H9 (cell line): ENCODE data around the gene ADGRG2. TPM values are rescaled to one million over a fixed set of nuclear protein-coding genes. Genes with fewer than 3 reads are reported as not detected.

Experiments used
- DNase-seq: peaks from one replicate; pipeline ENCODE4 v3.0.0-alpha.2; 2017
- H2AFZ ChIP-seq: one replicate; pipeline ENCODE4 v1.6.1; 2013; ENCODE audit warnings: mild to moderate bottlenecking, low read length, control low read depth, moderate library complexity
- H2AK5ac ChIP-seq: 2 replicates; pipeline ENCODE4 v1.6.1; 2013; ENCODE audit warnings: low read length, control low read depth, mixed read lengths; ENCODE audit not compliant: insufficient read length
- H2BK120ac ChIP-seq: one replicate; pipeline ENCODE4 v1.6.1; 2013; ENCODE audit warnings: low read depth, mild to moderate bottlenecking, low read length, control low read depth, inconsistent platforms; ENCODE audit not compliant: poor library complexity, severe bottlenecking
- H2BK12ac ChIP-seq: 2 replicates; pipeline ENCODE4 v1.6.1; 2013; ENCODE audit warnings: low read length, control low read depth, mixed read lengths, low read depth; ENCODE audit not compliant: insufficient read length
- H2BK15ac ChIP-seq: 2 replicates; pipeline ENCODE4 v1.6.1; 2013; ENCODE audit warnings: low read depth, low read length, control low read depth
- H2BK20ac ChIP-seq: one replicate; pipeline ENCODE4 v1.6.1; 2013; ENCODE audit warnings: low read depth, mild to moderate bottlenecking, low read length, control low read depth, inconsistent platforms; ENCODE audit not compliant: poor library complexity, severe bottlenecking
- H2BK5ac ChIP-seq: 2 replicates; pipeline ENCODE4 v1.6.1; 2013; ENCODE audit warnings: low read length, control low read depth, mixed read lengths; ENCODE audit not compliant: insufficient read length
- H3K14ac ChIP-seq: 2 replicates; pipeline ENCODE4 v1.6.1; 2013; ENCODE audit warnings: low read length, control low read depth; ENCODE audit not compliant: insufficient read depth
- H3K18ac ChIP-seq: 2 replicates; pipeline ENCODE4 v1.6.1; 2013; ENCODE audit warnings: low read depth, mild to moderate bottlenecking, mixed read lengths, low read length, control low read depth; ENCODE audit not compliant: insufficient read length
- H3K23ac ChIP-seq: 2 replicates; pipeline ENCODE4 v1.6.1; 2013; ENCODE audit warnings: low read length, control low read depth, mixed read lengths, low read depth; ENCODE audit not compliant: insufficient read length
- H3K23me2 ChIP-seq: 2 replicates; pipeline ENCODE4 v1.6.1; 2013; ENCODE audit warnings: low read depth, mild to moderate bottlenecking, mixed read lengths, low read length, control low read depth; ENCODE audit not compliant: insufficient read length, poor library complexity, severe bottlenecking
- H3K27ac ChIP-seq: 2 replicates; pipeline ENCODE4 v1.5.1; 2013; ENCODE audit warnings: low read length, control low read depth, mixed read lengths, low read depth; ENCODE audit not compliant: insufficient read length
- H3K27me3 ChIP-seq: 2 replicates; pipeline ENCODE4 v1.6.1; 2013; ENCODE audit warnings: low read length, control low read depth, inconsistent platforms; ENCODE audit not compliant: insufficient read depth
- H3K4ac ChIP-seq: 2 replicates; pipeline ENCODE4 v1.6.1; 2013; ENCODE audit warnings: low read depth, mild to moderate bottlenecking, control low read depth, inconsistent platforms, low read length, moderate library complexity
- H3K4me1 ChIP-seq: 2 replicates; pipeline ENCODE4 v1.6.1; 2013; ENCODE audit warnings: low read length, control low read depth, inconsistent platforms; ENCODE audit not compliant: insufficient read depth
- H3K4me2 ChIP-seq: 2 replicates; pipeline ENCODE4 v1.6.1; 2013; ENCODE audit warnings: low read length, control low read depth, mixed read lengths; ENCODE audit not compliant: insufficient read length, insufficient read depth
- H3K56ac ChIP-seq: 2 replicates; pipeline ENCODE4 v1.6.1; 2013; ENCODE audit warnings: low read depth, mild to moderate bottlenecking, mixed read lengths, low read length, control low read depth; ENCODE audit not compliant: insufficient read length
- H3K79me1 ChIP-seq: 2 replicates; pipeline ENCODE4 v1.6.1; 2013; ENCODE audit warnings: low read depth, mild to moderate bottlenecking, moderate library complexity, low read length, control low read depth, inconsistent platforms; ENCODE audit not compliant: insufficient read depth, poor library complexity, severe bottlenecking
- H3K79me2 ChIP-seq: 2 replicates; pipeline ENCODE4 v1.6.1; 2013; ENCODE audit warnings: low read length, control low read depth, inconsistent platforms; ENCODE audit not compliant: insufficient read depth
- H3K9ac ChIP-seq: 2 replicates; pipeline ENCODE4 v1.6.1; 2013; ENCODE audit warnings: low read length, control low read depth, mixed read lengths; ENCODE audit not compliant: insufficient read length; ENCODE audit errors: extremely low read depth
- H3K9me3 ChIP-seq: one replicate; pipeline ENCODE4 v1.6.1; 2013; ENCODE audit warnings: low read depth, low read length, inconsistent platforms; ENCODE audit not compliant: control insufficient read depth
- H3T11ph ChIP-seq: one replicate; pipeline ENCODE4 v1.6.1; 2013; ENCODE audit warnings: mild to moderate bottlenecking, low read length, control low read depth, inconsistent platforms
- H4K20me1 ChIP-seq: one replicate; pipeline ENCODE4 v1.6.1; 2013; ENCODE audit not compliant: control insufficient read depth, insufficient read length, insufficient read depth
- H4K5ac ChIP-seq: 2 replicates; pipeline ENCODE4 v1.6.1; 2013; ENCODE audit warnings: low read depth, mild to moderate bottlenecking, mixed read lengths, low read length, control low read depth; ENCODE audit not compliant: insufficient read length
- H4K8ac ChIP-seq: replicated peaks from 2 replicates; pipeline ENCODE4 v1.6.1; 2013; ENCODE audit warnings: low read length, control low read depth, mixed read lengths, low read depth; ENCODE audit not compliant: insufficient read length
- H4K91ac ChIP-seq: 2 replicates; pipeline ENCODE4 v1.6.1; 2013; ENCODE audit warnings: low read depth, mild to moderate bottlenecking, moderate library complexity, mixed read lengths, low read length, control low read depth; ENCODE audit not compliant: insufficient read length
- H3K27ac Mint-ChIP-seq, 3 experiments: 2 replicates in 2 of 3; 3 replicates in 1 of 3; pipeline ENCODE4 v1.8.0; 2020 to 2021; ENCODE audit warnings: mixed read lengths in 3 of 3, mild to moderate bottlenecking in 1 of 3, moderate library complexity in 1 of 3
- H3K27me3 Mint-ChIP-seq: 2 replicates; pipeline ENCODE4 v1.8.0; 2021; ENCODE audit warnings: low read depth, mild to moderate bottlenecking, moderate library complexity, mixed read lengths
- H3K36me3 Mint-ChIP-seq, 3 experiments: 2 replicates in 2 of 3; 3 replicates in 1 of 3; pipeline ENCODE4 v1.8.0; 2020 to 2021; ENCODE audit warnings: low read depth in 3 of 3, mixed read lengths in 3 of 3; ENCODE audit not compliant: insufficient read depth in 1 of 3
- H3K4me1 Mint-ChIP-seq, 2 experiments: 2 replicates each; pipeline ENCODE4 v1.8.0; 2020; ENCODE audit warnings: mixed read lengths in 2 of 2
- H3K4me3 Mint-ChIP-seq, 2 experiments: 2 replicates in 1 of 2; 3 replicates in 1 of 2; pipeline ENCODE4 v1.8.0; 2020 to 2021; ENCODE audit warnings: mild to moderate bottlenecking in 2 of 2, mixed read lengths in 2 of 2, moderate library complexity in 1 of 2
- H3K9me3 Mint-ChIP-seq, 2 experiments: 2 replicates in 1 of 2; 3 replicates in 1 of 2; pipeline ENCODE4 v1.8.0; 2020; ENCODE audit warnings: mild to moderate bottlenecking in 2 of 2, mixed read lengths in 2 of 2, moderate library complexity in 1 of 2
- CTCF ChIP-seq: fragments of 200-600 bp; sonication (generic); conservative IDR thresholded peaks from 3 replicates; pipeline ENCODE4 v1.8.0; 2021; ENCODE audit warnings: antibody characterized with exemption, mild to moderate bottlenecking
- WGBS: extraction: QIAGEN DNeasy Blood & Tissue Kit; methylation state at CpG from one replicate; pipeline ENCODE4 v1.1.7; 2013; ENCODE audit warnings: missing lambda C conversion rate, low lambda C conversion rate, mixed read lengths; ENCODE audit not compliant: insufficient read length; ENCODE audit errors: extremely low coverage; 5-methylcytosine and 5-hydroxymethylcytosine counted together
- total RNA-seq: library from RNA; stranded (reverse); gene quantifications from 2 replicates; pipeline ENCODE4 v1.2.1, GENCODE V29; 2021

Gene ADGRG2
- total RNA-seq, 1 experiment from 2014 or later: 6.8 TPM

- H2AK5ac ChIP-seq: no peak overlapping the region
- H3K79me1 ChIP-seq: no peaks in the 10 kb centered on the region
- no peak for TF ChIP-seq CTCF
- no peak overlapping the region for H3K4me2 ChIP-seq
- no peak overlapping the region for H2BK12ac ChIP-seq
- Mint-ChIP-seq H3K4me1 (peaks cover 2 to 7% of the 10 kb centered on the region in 2 experiments; a peak in 2 of 4 replicates), H3K9me3 (peaks cover 70 to 85% of the 10 kb centered on the region in 2 experiments), H3K4me3 (no peak overlapping the region), H3K36me3 (peaks cover 6 to 16% (median 11%) of the 10 kb centered on the region in 3 experiments), H3K27me3 (no peaks in the 10 kb centered on the region), H3K27ac (no peak overlapping the region)
- H4K5ac ChIP-seq: no peak overlapping the region
- H3K9ac ChIP-seq: no peak overlapping the region
- no peak overlapping the region for H3K4ac ChIP-seq
- no peak overlapping the region for H4K91ac ChIP-seq
- no peak overlapping the region for H3K56ac ChIP-seq
- no peak overlapping the region for H2BK20ac ChIP-seq
- H4K8ac ChIP-seq: no peak overlapping the region
- no peak overlapping the region for H2BK5ac ChIP-seq
- no peak for DNase-seq
- H3K9me3 ChIP-seq: peaks cover 10% of the 10 kb centered on the region
- H3K14ac ChIP-seq: no peak overlapping the region
- H3K23ac ChIP-seq: no peak overlapping the region
- no peaks in the 10 kb centered on the region for H3K27me3 ChIP-seq
- no peaks in the 10 kb centered on the region for H3K23me2 ChIP-seq
- H4K20me1 ChIP-seq: no peaks in the 10 kb centered on the region
- H3K27ac ChIP-seq: no peak overlapping the region
- H3K4me1 ChIP-seq: no peaks in the 10 kb centered on the region; the same call in 1 of the 2 replicates
- H2BK120ac ChIP-seq: no peak overlapping the region
- H2AFZ ChIP-seq: no peak overlapping the region
- H3T11ph ChIP-seq: no peak overlapping the region
- no peak overlapping the region for H3K18ac ChIP-seq
- H3K79me2 ChIP-seq: no peaks in the 10 kb centered on the region
- WGBS: no CpG with 5 or more reads among the region's 5 CpGs
- H2BK15ac ChIP-seq: no peak overlapping the region
Observed at GRCh38 chrX:19065535-19065934, 56.7 kb downstream of the ADGRG2 start.
